GM23248 (cell line): ENCODE data around the gene ADGRG1. TPM values are rescaled to one million over a fixed set of nuclear protein-coding genes. Genes with fewer than 3 reads are reported as not detected.
"Not testable (repeated sequence)": the region's sequence is repeated elsewhere in the genome, so short reads cannot be mapped to it uniquely, and the experiment has no call there.

ENCODE experiments used
- DNase-seq: peaks from one replicate; pipeline ENCODE4 v3.0.0-alpha.2; 2015
- H2AFZ ChIP-seq: fragments of 200-600 bp; sonication (generic); 2 replicates; pipeline ENCODE4 v1.6.1; 2016; ENCODE audit warnings: antibody characterized with exemption
- H3F3A ChIP-seq: fragments of 200-600 bp; sonication (generic); 2 replicates; pipeline ENCODE4 v1.6.1; 2016; ENCODE audit warnings: mild to moderate bottlenecking, antibody characterized with exemption, mixed run types; ENCODE audit not compliant: insufficient read depth
- H3K27ac ChIP-seq: fragments of 200-600 bp; sonication (generic); 2 replicates; pipeline ENCODE4 v1.5.1; 2016; ENCODE audit warnings: mild to moderate bottlenecking
- H3K27me3 ChIP-seq: fragments of 200-600 bp; sonication (generic); replicated peaks from 2 replicates; pipeline ENCODE4 v1.6.1; 2016; ENCODE audit warnings: mild to moderate bottlenecking; ENCODE audit not compliant: insufficient read depth
- H3K36me3 ChIP-seq: fragments of 200-600 bp; sonication (generic); 2 replicates; pipeline ENCODE4 v1.6.1; 2016; ENCODE audit warnings: low read depth, mild to moderate bottlenecking
- H3K4me1 ChIP-seq: fragments of 200-600 bp; sonication (generic); 2 replicates; pipeline ENCODE4 v1.6.1; 2016; ENCODE audit warnings: mild to moderate bottlenecking; ENCODE audit not compliant: insufficient read depth
- H3K4me2 ChIP-seq: fragments of 200-600 bp; sonication (generic); one replicate; pipeline ENCODE4 v1.6.1; 2016; ENCODE audit warnings: mild to moderate bottlenecking; ENCODE audit not compliant: unreplicated experiment
- H3K4me3 ChIP-seq: fragments of 200-600 bp; sonication (generic); 2 replicates; pipeline ENCODE4 v1.5.1; 2016; ENCODE audit warnings: mild to moderate bottlenecking
- H3K79me2 ChIP-seq: fragments of 200-600 bp; sonication (generic); 2 replicates; pipeline ENCODE4 v1.6.1; 2016; ENCODE audit warnings: mild to moderate bottlenecking; ENCODE audit not compliant: insufficient read depth
- H3K9ac ChIP-seq: fragments of 200-600 bp; sonication (generic); 2 replicates; pipeline ENCODE4 v1.6.1; 2016; ENCODE audit warnings: mild to moderate bottlenecking
- H3K9me2 ChIP-seq: fragments of 200-600 bp; sonication (generic); 2 replicates; pipeline ENCODE4 v1.6.1; 2016; ENCODE audit warnings: mixed run types, mild to moderate bottlenecking, moderate library complexity; ENCODE audit not compliant: insufficient read depth
- H3K9me3 ChIP-seq: fragments of 200-600 bp; sonication (generic); one replicate; pipeline ENCODE4 v1.6.1; 2017; ENCODE audit warnings: low read depth
- H4K20me1 ChIP-seq: fragments of 200-600 bp; sonication (generic); 2 replicates; pipeline ENCODE4 v1.6.0; 2016; ENCODE audit not compliant: insufficient read depth
- EZH2 ChIP-seq: fragments of 200-600 bp; sonication (generic); IDR thresholded peaks from 2 replicates; pipeline ENCODE4 v1.6.1; 2018; ENCODE audit warnings: antibody characterized with exemption, mild to moderate bottlenecking; ENCODE audit not compliant: insufficient read depth, poor library complexity, severe bottlenecking
- EZH2phosphoT487 ChIP-seq: fragments of 200-600 bp; sonication (generic); IDR thresholded peaks from 2 replicates; pipeline ENCODE4 v1.6.1; 2018; ENCODE audit warnings: antibody characterized with exemption, moderate library complexity, mild to moderate bottlenecking, low read depth; ENCODE audit not compliant: insufficient read depth
- WGBS, 2 experiments: methylation state at CpG; one replicate each; pipeline ENCODE4 v1.1.6; 2015 to 2017; ENCODE audit warnings: low lambda C conversion rate in 2 of 2, low coverage in 1 of 2; ENCODE audit errors: missing lambda C conversion rate in 2 of 2; 5-methylcytosine and 5-hydroxymethylcytosine counted together
- in situ Hi-C: fragments of 300-500 bp; cut with MboI; formaldehyde crosslinking; loops from 2 replicates; pipeline ENCODE4 v1.15.0; 2020
- polyA plus RNA-seq: library from polyadenylated mRNA; unstranded; fragments of >200 nt; fragmentation: Nextera tagmentation; extraction: Ambion mirVana; gene quantifications from 2 replicates; pipeline ENCODE4 v1.2.1, GENCODE V29; 2016
- total RNA-seq: library from RNA; depleted of rRNA; stranded (reverse); fragments of >200 nt; shearing (Covaris generic); gene quantifications from 2 replicates; pipeline ENCODE4 v1.2.3, GENCODE V29; 2014

Gene ADGRG1
- total and polyA plus RNA-seq, 2 experiments from 2014 or later, result 0.54 to 0.58 TPM

GRCh38 chr16:57668630-57669475, 40.4 kb downstream of the ADGRG1 start:
- no peak for TF ChIP-seq EZH2phosphoT487
- TF ChIP-seq EZH2, result no peak
- H3K4me1 ChIP-seq, result no peaks in the 10 kb centered on the region
- H3K9ac ChIP-seq, result no peak overlapping the region
- H3K4me3 ChIP-seq, result no peak overlapping the region
- H3K9me2 ChIP-seq, result no peaks in the 10 kb centered on the region
- no peaks in the 10 kb centered on the region for H3F3A ChIP-seq
- DNase-seq, result no peak
- H3K4me2 ChIP-seq, result no peak overlapping the region
- 89 to 92% methylated on average over 19 to 20 of the region's 20 CpGs for WGBS, 2 experiments
- no peaks in the 10 kb centered on the region for H4K20me1 ChIP-seq
- in situ Hi-C loops, result no loop called here
- H3K27me3 ChIP-seq, result peaks cover 22% of the 10 kb centered on the region
- no peak overlapping the region for H2AFZ ChIP-seq
- no peaks in the 10 kb centered on the region for H3K79me2 ChIP-seq
- H3K27ac ChIP-seq, result no peak overlapping the region
- no peaks in the 10 kb centered on the region for H3K9me3 ChIP-seq
- H3K36me3 ChIP-seq, result no peaks in the 10 kb centered on the region

- H3K27me3 ChIP-seq, result peaks cover 22% of the 10 kb centered on the region
- no peaks in the 10 kb centered on the region for H3K9me2 ChIP-seq
- no peak overlapping the region for H2AFZ ChIP-seq
- DNase-seq, result no peak
- no peak overlapping the region for H3K27ac ChIP-seq
- WGBS, 2 experiments, result 74 to 83% methylated on average over 10 to 11 of the region's 12 CpGs
- TF ChIP-seq EZH2 (no peak), EZH2phosphoT487 (no peak)
- H3K9ac ChIP-seq, result no peak overlapping the region
- no peaks in the 10 kb centered on the region for H3K36me3 ChIP-seq
- H3K4me2 ChIP-seq, result no peak overlapping the region
- in situ Hi-C loops, result no loop called here
- H3K9me3 ChIP-seq, result no peaks in the 10 kb centered on the region
- H3F3A ChIP-seq, result no peaks in the 10 kb centered on the region
- H3K4me1 ChIP-seq, result no peaks in the 10 kb centered on the region
- no peak overlapping the region for H3K4me3 ChIP-seq
- H3K79me2 ChIP-seq, result no peaks in the 10 kb centered on the region
- no peaks in the 10 kb centered on the region for H4K20me1 ChIP-seq
These were observed 41.2 kb downstream of the ADGRG1 start for GRCh38 chr16:57669476-57670162.

GRCh38 chr16:57670196-57670595, 41.8 kb downstream of the ADGRG1 start:
- Histone ChIP-seq H3K4me2 (no peak overlapping the region), H3K36me3 (no peaks in the 10 kb centered on the region), H3K9me2 (no peaks in the 10 kb centered on the region), H3K9me3 (no peaks in the 10 kb centered on the region), H4K20me1 (no peaks in the 10 kb centered on the region), H3K4me1 (no peaks in the 10 kb centered on the region), H3K27me3 (peaks cover 22% of the 10 kb centered on the region), H3K79me2 (no peaks in the 10 kb centered on the region), H3F3A (no peaks in the 10 kb centered on the region), H3K9ac (no peak overlapping the region), H2AFZ (no peak overlapping the region), H3K27ac (no peak overlapping the region), H3K4me3 (no peak overlapping the region)
- in situ Hi-C loops, result no loop called here
- no peak for TF ChIP-seq EZH2phosphoT487
- no peak for TF ChIP-seq EZH2
- 60 to 100% methylated on average over 2 to 4 of the region's 4 CpGs for WGBS, 2 experiments
- DNase-seq, result no peak

DNA sequence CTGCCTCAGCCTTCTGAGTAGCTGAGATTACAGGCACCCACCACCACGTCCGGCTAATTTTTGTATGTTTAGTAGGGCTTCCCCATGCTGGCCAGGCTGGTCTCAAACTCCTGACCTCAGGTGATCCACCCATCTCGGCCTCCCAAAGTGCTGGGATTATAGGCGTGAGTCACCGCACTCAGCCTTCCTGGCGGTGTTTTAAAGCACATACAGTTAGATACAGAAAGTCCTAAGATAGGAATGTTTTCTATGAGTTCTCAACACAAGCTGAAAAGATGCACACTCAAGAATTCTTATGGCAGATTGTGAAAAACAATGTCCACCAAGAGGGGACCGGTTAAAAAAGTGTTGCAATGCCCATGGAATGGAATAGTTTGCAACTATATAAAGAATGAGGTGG, 43.0 kb downstream of the ADGRG1 start:
- H3K4me3 ChIP-seq, DNase-seq, H4K20me1 ChIP-seq, H2AFZ ChIP-seq, H3K27ac ChIP-seq, H3K36me3 ChIP-seq, H3K4me2 ChIP-seq, in situ Hi-C loops, H3K79me2 ChIP-seq, H3K9me2 ChIP-seq, H3F3A ChIP-seq, H3K9me3 ChIP-seq, H3K9ac ChIP-seq, H3K4me1 ChIP-seq: not testable (repeated sequence)
- H3K27me3 ChIP-seq, result peaks cover 25% of the 10 kb centered on the region
- 80 to 82% methylated on average over 7 of the region's 7 CpGs for WGBS, 2 experiments
